Measurements from ENCODE around the gene CAMTA2. TPM values are rescaled to one million over a fixed set of nuclear protein-coding genes. Genes with fewer than 3 reads are reported as not detected.

Gene CAMTA2
- total RNA-seq, 1 experiment from 2014 or later = 9.2 TPM

DNA sequence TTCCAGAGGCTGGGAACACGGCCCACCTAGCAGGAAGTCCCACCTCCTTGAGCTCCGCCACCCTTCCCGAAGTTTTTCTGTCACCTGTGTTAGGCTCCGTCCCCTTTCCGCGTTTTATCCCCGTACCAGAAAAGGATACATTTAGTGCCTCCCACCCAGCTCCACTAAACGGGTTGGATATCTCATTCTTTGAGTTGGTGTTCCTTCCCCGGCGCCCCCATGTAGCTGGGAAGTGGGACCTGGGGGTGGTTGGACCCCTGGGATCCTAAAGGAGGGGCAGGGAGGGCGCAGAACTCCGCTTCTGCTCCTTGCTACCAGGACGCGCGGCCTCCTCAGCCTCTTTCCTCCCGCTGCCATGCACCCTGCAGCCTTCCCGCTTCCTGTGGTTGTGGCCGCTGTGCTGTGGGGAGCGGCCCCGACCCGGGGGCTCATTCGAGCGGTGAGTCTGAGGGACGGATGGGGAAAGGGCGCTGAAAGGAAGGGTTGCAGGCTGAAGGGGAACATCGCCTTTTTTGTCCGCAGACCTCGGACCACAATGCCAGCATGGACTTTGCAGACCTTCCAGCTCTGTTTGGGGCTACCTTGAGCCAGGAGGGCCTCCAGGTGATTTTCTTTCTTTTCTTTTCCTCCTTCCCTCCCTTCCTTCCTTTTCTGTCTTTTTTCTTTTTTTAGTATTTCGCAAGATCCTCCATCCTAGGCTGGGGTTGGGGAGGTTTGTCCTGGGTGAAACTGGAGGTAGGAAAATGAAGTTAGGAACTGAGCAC is 46.7 kb downstream of the CAMTA2 start:
- no peaks in the 10 kb centered on the region for H3K9me3 Mint-ChIP-seq

DNA sequence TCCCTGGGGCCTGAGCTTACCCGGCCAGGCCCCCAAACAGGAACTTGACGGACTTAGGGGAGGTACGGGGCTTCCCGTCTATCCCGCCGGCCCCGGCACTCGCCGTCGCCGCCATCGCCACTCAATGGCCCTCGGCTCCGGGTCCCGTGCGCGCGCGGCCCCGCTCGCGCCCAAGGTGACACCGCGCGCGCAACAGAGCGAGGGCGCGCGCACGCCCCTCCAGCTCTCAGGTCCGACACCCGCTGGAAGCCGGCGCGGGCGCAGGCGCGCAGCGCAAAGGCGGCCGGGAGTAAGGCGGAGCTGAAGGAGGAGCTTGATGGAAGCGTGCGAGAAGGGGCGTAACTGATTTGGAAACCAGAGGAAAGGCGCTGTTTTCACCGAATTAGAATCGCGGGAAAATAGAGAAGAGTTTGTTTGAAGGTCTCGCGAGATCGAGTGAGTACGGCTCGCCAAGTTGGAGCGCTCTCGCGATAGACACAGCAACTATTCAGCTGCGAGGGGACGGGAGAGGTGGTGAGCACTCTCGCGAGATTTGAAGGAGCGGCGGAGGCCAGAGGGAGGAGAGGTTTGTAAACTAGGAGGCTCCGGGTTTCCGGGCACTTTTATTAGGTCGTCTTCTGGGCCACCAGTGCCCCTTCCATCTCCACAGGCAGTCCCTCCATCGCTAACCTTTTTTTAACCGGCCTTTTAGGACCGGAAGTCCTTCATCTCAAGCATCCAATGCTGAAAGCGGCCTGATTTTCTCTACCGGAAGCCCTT is 47.5 kb downstream of the CAMTA2 start, which contains the start of the genes RNF167 and SLC25A11:
Gene RNF167, plus strand, starts transcription at position 473 of the 759 bp plus-strand sequence. CDS start 642 bp downstream, outside the sequence.
Gene SLC25A11, minus strand, starts transcription at position 251 of the 759 bp plus-strand sequence. Its CDS starts 136 bp downstream, at position 115.
- peak within 1 kb of the TSS; percentile 98 for H3K27ac Mint-ChIP-seq
- ATAC-seq = peak; percentile 84
- peak within 1 kb of the TSS; percentile 96 for H3K4me3 Mint-ChIP-seq
- peaks cover 24% of the 10 kb centered on the region for H3K4me1 Mint-ChIP-seq
- H3K27me3 Mint-ChIP-seq (ENCODE audit: low read depth) = no peaks in the 10 kb centered on the region
- peaks cover 44% of the 10 kb centered on the region for H3K36me3 Mint-ChIP-seq
- ChIA-PET CTCF (interaction anchor here (0.5 to 2.6 kb wide), 18 partner anchors 11 to 499 kb away, joined by 3 to 38 read pairs (median 5); partner anchors contain the start of genes C1QBP, CAMTA2, CHRNE and ENO3), POLR2A (interaction anchor here (0.6 to 2.6 kb wide), 10 partner anchors 8 to 75 kb away, joined by 3 to 38 read pairs (median 3); partner anchors contain the start of genes CHRNE, GP1BA, INCA1 and KIF1C)
- no peaks in the 10 kb centered on the region for H3K9me3 Mint-ChIP-seq
- peak; percentile 93 for DNase-seq (ENCODE audit: low spot score)
- TF ChIP-seq GABPB1 (CRISPR knock-in tag; IDR thresholded peaks at IDR 0.05) (0 out of 2 replicates have a peak, but pooled peaks have one; percentile 2), TCF7 (CRISPR knock-in tag; IDR thresholded peaks at IDR 0.05; ENCODE audit: low read depth) (no peak), ESRRA (CRISPR knock-in tag; IDR thresholded peaks at IDR 0.05; ENCODE audit: borderline replicate concordance) (peak; percentile 89), SMAD3 (CRISPR knock-in tag; IDR thresholded peaks at IDR 0.05; ENCODE audit: borderline replicate concordance) (no peak), ZNF416 (CRISPR knock-in tag; IDR thresholded peaks at IDR 0.05) (0 out of 2 replicates have a peak, but pooled peaks have one; percentile 27), FOXK1 (CRISPR knock-in tag; IDR thresholded peaks at IDR 0.05) (peak; percentile 69; the same call in 1 of the 2 replicates), SP1 (CRISPR knock-in tag; conservative IDR thresholded peaks at IDR 0.05) (peak; percentile 71), NFATC4 (CRISPR knock-in tag; IDR thresholded peaks at IDR 0.05) (no peak), NR1H2 (CRISPR knock-in tag; IDR thresholded peaks at IDR 0.05) (no peak), ZNF396 (CRISPR knock-in tag; IDR thresholded peaks at IDR 0.05; ENCODE audit: borderline replicate concordance) (no peak), FOXP1 (CRISPR knock-in tag; IDR thresholded peaks at IDR 0.05; ENCODE audit: borderline replicate concordance) (peak; percentile 64; the same call in 1 of the 2 replicates), MYBL2 (CRISPR knock-in tag; IDR thresholded peaks at IDR 0.05) (peak; percentile 63; the same call in 1 of the 2 replicates)
- TF ChIP-seq, protein P1, sequence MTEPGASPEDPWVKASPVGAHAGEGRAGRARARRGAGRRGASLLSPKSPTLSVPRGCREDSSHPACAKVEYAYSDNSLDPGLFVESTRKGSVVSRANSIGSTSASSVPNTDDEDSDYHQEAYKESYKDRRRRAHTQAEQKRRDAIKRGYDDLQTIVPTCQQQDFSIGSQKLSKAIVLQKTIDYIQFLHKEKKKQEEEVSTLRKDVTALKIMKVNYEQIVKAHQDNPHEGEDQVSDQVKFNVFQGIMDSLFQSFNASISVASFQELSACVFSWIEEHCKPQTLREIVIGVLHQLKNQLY (CRISPR knock-in tag; IDR thresholded peaks at IDR 0.05) = no peak
- TF ChIP-seq, protein P2, sequence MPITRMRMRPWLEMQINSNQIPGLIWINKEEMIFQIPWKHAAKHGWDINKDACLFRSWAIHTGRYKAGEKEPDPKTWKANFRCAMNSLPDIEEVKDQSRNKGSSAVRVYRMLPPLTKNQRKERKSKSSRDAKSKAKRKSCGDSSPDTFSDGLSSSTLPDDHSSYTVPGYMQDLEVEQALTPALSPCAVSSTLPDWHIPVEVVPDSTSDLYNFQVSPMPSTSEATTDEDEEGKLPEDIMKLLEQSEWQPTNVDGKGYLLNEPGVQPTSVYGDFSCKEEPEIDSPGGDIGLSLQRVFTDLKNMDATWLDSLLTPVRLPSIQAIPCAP (CRISPR knock-in tag; IDR thresholded peaks at IDR 0.05) = peak; percentile 43; the same call in 1 of the 2 replicates
- TF ChIP-seq, protein P3, sequence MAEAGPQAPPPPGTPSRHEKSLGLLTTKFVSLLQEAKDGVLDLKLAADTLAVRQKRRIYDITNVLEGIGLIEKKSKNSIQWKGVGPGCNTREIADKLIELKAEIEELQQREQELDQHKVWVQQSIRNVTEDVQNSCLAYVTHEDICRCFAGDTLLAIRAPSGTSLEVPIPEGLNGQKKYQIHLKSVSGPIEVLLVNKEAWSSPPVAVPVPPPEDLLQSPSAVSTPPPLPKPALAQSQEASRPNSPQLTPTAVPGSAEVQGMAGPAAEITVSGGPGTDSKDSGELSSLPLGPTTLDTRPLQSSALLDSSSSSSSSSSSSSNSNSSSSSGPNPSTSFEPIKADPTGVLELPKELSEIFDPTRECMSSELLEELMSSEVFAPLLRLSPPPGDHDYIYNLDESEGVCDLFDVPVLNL (CRISPR knock-in tag; IDR thresholded peaks at IDR 0.05; ENCODE audit: borderline replicate concordance, low read depth) = peak; percentile 38; the same call in 1 of the 2 replicates
- TF ChIP-seq, protein P4, sequence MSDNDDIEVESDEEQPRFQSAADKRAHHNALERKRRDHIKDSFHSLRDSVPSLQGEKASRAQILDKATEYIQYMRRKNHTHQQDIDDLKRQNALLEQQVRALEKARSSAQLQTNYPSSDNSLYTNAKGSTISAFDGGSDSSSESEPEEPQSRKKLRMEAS (CRISPR knock-in tag; IDR thresholded peaks at IDR 0.05) = peak; percentile 69; the same call in 1 of the 2 replicates
- TF ChIP-seq, protein P5, sequence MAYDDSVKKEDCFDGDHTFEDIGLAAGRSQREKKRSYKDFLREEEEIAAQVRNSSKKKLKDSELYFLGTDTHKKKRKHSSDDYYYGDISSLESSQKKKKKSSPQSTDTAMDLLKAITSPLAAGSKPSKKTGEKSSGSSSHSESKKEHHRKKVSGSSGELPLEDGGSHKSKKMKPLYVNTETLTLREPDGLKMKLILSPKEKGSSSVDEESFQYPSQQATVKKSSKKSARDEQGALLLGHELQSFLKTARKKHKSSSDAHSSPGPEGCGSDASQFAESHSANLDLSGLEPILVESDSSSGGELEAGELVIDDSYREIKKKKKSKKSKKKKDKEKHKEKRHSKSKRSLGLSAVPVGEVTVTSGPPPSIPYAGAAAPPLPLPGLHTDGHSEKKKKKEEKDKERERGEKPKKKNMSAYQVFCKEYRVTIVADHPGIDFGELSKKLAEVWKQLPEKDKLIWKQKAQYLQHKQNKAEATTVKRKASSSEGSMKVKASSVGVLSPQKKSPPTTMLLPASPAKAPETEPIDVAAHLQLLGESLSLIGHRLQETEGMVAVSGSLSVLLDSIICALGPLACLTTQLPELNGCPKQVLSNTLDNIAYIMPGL (CRISPR knock-in tag; IDR thresholded peaks at IDR 0.05) = peak; percentile 72; the same call in 1 of the 2 replicates
- TF ChIP-seq, protein P6, sequence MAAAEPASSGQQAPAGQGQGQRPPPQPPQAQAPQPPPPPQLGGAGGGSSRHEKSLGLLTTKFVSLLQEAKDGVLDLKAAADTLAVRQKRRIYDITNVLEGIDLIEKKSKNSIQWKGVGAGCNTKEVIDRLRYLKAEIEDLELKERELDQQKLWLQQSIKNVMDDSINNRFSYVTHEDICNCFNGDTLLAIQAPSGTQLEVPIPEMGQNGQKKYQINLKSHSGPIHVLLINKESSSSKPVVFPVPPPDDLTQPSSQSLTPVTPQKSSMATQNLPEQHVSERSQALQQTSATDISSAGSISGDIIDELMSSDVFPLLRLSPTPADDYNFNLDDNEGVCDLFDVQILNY (CRISPR knock-in tag; IDR thresholded peaks at IDR 0.05) = peak; percentile 95

More for the DNA sequence above, 46.7 kb downstream of the CAMTA2 start:
- DNase-seq (ENCODE audit: low spot score) = peak; percentile 70
- TF ChIP-seq SMAD3 (CRISPR knock-in tag; IDR thresholded peaks at IDR 0.05; ENCODE audit: borderline replicate concordance) = 0 out of 2 replicates have a peak, but pooled peaks have one; percentile 17
- peak; percentile 76 for TF ChIP-seq ETV6 (CRISPR knock-in tag; IDR thresholded peaks at IDR 0.05)
- TF ChIP-seq, protein P7, sequence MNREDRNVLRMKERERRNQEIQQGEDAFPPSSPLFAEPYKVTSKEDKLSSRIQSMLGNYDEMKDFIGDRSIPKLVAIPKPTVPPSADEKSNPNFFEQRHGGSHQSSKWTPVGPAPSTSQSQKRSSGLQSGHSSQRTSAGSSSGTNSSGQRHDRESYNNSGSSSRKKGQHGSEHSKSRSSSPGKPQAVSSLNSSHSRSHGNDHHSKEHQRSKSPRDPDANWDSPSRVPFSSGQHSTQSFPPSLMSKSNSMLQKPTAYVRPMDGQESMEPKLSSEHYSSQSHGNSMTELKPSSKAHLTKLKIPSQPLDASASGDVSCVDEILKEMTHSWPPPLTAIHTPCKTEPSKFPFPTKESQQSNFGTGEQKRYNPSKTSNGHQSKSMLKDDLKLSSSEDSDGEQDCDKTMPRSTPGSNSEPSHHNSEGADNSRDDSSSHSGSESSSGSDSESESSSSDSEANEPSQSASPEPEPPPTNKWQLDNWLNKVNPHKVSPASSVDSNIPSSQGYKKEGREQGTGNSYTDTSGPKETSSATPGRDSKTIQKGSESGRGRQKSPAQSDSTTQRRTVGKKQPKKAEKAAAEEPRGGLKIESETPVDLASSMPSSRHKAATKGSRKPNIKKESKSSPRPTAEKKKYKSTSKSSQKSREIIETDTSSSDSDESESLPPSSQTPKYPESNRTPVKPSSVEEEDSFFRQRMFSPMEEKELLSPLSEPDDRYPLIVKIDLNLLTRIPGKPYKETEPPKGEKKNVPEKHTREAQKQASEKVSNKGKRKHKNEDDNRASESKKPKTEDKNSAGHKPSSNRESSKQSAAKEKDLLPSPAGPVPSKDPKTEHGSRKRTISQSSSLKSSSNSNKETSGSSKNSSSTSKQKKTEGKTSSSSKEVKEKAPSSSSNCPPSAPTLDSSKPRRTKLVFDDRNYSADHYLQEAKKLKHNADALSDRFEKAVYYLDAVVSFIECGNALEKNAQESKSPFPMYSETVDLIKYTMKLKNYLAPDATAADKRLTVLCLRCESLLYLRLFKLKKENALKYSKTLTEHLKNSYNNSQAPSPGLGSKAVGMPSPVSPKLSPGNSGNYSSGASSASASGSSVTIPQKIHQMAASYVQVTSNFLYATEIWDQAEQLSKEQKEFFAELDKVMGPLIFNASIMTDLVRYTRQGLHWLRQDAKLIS (CRISPR knock-in tag; IDR thresholded peaks at IDR 0.05; ENCODE audit: borderline replicate concordance) = no peak
- peaks cover 51% of the 10 kb centered on the region for H3K36me3 Mint-ChIP-seq
- H3K27ac Mint-ChIP-seq = peak overlapping the region; percentile 98
- H3K27me3 Mint-ChIP-seq (ENCODE audit: low read depth) = no peaks in the 10 kb centered on the region
- ChIA-PET POLR2A (interaction anchor here (0.7 to 2.6 kb wide), 8 partner anchors 8 to 57 kb away, joined by 3 to 38 read pairs (median 3); partner anchors contain the start of genes CHRNE, GP1BA, INCA1 and KIF1C), CTCF (interaction anchor here (0.5 to 2.6 kb wide), 16 partner anchors 10 to 498 kb away, joined by 3 to 38 read pairs (median 5); partner anchors contain the start of genes C1QBP, CAMTA2, CHRNE and ENO3)
- H3K4me3 Mint-ChIP-seq = peak overlapping the region; percentile 96
- peaks cover 32% of the 10 kb centered on the region for H3K4me1 Mint-ChIP-seq
- peak; percentile 38 for ATAC-seq
